Left forelimb (tissue), 1 donor: ENCODE measurements around the gene PPP1R3C.

ENCODE experiments used
- DNase-seq: peaks from one replicate; pipeline ENCODE4 v3.0.0-alpha.2; 2018; ENCODE audit warnings: low spot score

PPP1R3C gene

DNA sequence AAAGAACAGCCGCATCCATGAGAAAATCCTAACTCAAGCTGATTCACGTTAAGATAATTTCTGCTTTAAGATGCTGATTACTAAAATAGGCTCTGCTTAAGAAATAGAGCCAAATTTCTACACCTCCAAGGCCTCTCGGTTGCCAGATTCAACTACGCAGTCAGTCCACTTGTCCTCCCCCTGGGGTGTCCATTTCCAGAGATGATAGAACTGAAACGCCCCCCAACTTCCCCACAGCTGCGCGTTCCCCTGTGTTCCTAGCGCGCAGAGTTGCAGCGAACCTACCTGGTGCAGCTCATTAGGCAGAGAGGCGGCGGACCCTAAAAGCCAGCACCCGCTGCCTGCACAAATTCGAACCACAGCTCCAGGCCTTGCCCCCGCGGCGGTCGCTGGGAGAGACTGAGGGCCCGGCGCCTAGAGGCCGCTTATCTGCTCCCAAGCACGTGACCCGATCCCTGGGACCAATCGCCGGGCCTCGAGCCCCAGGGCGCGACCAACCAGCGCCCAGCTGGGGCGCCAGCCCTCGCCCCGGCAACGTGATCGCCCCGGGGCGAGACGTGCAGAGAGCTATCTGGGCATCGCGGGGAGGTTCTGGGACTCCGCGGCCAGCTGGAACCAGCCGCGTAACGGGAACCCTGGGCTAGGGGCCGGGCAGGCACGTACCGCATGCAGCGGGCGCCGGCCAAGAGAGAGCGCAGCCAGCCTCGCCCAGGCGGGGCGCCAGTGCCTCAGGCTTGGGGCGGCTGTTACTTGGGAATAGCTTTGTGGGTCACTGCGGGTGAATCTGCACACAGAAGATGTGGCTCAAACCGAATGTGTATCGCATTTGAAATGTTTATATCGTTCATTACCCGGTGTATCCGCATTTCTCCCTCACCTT is at the start of gene PPP1R3C:
Gene PPP1R3C, minus strand, starts transcription at position 401 of the 880 bp plus-strand sequence. Its CDS starts 102 bp downstream, at position 299.
- DNase-seq = peak; percentile 89

DNA sequence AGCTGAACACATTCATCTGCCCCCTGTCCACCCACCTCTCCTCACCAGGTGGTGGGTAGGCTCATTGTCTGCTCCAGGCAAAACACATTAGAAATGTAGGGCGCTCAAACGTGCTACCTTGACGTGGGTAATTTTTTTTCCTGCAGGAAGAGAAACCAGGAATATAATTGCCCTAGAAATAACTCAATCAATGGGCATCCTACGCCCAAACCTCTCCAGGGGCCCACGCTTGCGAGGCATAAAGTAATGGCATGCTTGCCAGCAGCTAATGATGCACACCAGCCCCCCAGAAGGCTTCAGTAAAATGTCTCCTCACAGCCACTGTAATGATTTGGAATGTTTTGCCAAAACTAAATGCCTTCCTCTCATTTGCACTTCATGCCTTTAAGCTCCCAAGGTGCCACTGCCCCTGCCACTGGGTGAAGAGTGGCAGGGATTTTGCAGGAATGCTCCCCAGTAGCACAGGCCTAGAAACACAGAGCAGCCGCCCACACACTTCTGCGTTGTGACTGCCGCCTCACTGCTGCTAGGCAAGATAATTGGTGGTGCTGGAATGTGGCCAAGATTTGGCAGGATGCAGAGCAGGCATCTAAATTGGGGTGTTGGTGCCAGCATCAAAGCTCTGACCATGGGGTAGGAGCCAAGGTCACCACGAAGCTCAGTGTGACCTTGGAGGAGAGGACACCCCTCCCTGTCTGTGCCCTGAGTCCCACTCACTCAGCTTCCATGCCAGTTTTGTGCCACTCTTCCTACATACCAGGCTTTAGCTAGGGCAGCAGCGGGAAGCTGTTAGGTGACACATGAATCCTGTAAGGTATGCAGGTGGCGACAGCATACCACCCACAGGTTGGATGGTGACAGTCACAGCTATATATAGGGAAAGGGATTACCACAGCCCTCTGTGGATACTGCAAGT is 48.7 kb upstream of the PPP1R3C start:
- DNase-seq = no peak

DNA sequence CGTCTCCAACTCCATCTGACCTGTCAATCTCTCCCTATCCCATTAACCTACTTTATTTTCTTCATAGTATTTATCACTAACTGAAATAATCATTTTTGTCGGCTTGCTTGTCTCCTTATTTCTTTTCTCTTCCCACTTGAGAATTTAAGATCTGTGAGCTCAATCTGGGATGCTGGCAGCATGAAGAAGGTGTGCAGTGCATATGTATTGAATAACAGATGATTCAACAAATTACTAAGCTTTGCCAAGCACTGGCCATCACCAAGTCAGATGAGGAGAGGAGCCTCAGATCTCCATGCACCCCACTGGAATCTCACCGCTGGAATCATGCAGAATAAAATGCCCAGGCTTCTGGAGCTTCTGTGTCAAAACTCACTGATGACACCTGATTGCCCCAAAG is 47.6 kb upstream of the PPP1R3C start:
- DNase-seq = no peak

DNA sequence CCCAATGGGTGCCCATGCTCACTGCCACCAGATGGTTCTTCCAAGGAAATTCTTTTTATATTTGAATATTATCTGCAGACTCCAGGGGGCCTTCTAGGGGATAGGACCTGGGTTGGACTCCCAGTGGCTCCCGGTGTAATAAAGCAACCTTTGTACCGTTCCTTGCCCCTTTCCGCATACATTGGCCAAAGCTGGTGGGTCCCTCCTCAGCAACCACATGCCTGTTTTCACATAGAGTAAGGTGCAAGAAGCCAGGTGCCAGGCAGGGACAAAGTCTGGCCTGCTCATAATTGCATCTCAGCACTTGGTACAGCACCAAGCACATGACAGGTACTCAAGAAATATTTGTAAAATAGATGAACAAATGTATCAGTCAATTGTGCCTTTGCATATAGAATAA is 46.4 kb upstream of the PPP1R3C start:
- DNase-seq = no peak

DNA sequence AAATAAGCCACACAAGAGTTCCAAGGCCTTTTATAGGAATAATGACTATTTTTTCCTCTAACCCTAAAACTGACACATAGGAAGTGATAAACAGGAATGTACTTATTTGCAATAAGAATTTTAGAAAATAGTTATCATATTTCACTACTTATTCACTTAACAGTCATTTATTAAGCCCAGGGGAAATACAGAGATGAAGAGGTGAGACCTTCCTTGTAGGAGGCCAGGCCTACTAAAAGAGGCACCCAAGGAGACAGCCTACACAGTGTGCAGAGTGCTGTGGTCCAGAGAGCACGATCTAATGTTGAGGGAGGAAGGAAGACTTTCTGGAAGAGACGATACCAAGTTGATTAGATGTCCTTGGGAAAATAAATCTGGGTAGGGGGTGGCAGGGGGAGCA is 45.0 kb upstream of the PPP1R3C start:
- no peak for DNase-seq

DNA sequence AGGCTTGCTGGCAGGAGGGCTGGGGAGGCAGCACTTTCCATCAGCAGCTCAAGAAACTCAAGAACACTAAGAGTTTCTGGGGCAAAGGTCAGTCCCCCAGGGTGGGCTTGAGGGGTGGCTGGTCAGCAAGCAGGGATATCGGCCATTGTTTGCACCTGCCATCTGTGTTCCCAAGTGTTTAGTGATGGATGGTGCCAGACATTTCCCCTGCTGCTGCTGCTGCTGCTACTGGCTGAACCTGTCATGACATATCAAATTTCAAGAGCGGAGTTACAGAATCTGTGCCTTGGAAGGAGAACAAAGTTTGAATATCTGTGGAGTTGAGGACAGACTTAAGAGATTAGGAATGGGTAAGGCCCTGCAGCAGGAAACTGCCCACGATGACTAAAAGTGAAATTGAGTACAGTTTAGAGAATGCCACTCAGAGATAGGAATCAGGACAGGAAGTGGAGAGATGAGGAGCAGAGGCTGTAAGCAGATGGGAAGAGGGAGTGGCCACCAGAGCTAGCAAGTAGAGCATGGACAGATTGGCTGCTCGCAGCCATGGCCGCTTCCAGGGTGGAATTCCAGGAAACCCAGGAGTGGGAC is 39.2 kb upstream of the PPP1R3C start:
- no peak for DNase-seq

DNA sequence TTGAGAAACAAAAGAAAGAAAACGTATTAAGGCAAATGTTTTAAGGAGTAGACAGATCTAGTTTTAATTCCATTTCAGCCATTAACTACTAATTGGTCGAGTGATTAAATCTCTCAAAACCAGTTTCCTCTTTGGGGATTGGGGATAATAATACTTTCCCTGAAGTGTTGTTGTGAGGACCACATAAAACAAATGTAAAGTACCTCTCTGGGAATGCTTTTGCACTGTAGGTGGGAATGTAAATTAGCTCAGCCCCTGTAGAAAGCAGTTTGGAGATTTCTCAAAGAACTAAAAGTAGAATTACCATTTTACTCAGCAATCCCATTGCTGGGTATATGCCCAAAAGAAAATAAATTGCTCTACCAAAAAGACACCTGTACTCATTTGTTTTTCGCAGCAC is 36.0 kb upstream of the PPP1R3C start:
- no peak for DNase-seq

DNA sequence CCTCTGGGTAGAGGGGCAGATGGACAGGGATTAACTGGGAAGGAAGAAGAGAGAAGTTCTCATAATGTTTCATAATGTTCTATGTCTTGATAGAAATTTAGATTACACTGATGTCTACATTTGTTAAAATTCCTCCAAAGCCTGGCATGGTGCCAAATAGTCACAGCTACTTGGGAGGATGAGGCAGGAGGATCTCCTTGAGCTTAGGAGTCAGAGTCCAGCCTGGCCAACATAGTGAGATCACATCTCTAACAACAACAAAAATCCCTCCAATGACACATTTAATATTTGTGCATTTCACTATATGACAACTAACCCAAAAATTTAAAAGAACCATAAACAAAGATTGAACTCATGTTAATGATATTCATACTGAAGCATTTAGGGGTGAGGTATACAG is 33.0 kb upstream of the PPP1R3C start:
- DNase-seq = no peak

DNA sequence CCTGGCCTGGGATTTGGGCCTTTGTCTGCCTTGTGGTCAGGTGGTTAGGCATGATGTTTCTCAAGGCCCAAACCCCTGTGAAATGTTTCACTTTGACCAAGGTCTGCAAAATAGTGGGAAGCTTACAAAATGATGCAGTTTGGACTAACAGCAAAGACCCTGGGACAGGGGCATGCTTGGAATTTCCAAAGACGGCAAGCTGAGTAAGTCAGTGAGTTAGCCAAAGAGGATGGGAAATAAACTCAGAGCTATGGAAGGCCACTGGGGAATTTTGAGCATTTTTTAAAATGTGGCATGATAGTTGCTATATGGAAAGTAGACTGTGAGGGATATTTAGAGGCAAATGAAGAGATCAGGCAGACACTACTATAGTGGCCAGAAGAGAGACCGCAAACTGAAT is 31.6 kb upstream of the PPP1R3C start:
- no peak for DNase-seq

DNA sequence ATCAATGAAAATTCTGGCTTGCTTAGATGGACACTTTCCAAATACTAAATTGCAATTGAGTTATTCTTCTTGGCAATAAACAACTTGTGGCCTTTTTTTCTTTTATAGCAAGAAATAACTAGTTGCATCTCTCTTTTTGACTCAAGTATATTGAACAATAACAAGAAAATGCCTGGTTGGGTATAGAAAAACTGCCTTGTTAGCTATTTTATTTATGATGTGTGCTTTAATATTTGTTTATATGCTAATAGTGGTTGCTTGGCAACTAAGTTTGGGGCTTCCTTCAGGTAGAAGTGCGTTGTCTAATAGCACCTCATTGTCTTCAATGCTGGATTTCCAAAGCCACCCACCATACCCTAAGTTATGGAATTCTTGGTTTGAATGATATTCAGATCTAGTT is 30.1 kb upstream of the PPP1R3C start:
- no peak for DNase-seq

DNA sequence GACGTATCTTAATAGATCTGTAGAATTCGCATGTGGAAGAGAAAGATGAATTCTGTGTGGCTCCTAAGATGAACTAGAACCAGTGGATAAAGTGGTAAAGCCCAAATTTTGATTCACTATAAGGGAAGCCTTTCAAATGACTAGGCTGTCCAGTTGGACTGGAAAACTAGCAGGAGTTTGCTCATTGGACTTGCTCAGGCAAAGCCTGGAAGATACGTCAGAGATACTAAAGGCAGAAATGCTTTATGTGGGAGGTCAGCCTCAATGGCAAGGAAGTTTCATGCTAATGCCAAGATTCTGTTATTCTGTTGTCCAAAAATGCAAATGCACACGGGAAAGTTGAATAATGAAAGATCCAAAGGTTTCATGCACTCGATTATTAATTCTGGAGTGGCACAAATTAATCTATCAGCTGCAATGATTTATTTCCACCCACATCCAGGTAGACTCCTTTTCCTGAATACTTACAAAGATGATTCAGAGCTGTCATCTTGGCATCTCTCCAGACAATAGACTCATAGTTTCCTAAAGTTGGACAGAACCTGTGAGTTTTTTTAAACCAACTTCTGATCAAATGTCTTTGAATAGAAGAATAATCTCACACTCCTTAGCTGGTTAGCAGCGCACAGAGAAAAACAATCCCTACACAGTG is 20.5 kb upstream of the PPP1R3C start:
- no peak for DNase-seq

DNA sequence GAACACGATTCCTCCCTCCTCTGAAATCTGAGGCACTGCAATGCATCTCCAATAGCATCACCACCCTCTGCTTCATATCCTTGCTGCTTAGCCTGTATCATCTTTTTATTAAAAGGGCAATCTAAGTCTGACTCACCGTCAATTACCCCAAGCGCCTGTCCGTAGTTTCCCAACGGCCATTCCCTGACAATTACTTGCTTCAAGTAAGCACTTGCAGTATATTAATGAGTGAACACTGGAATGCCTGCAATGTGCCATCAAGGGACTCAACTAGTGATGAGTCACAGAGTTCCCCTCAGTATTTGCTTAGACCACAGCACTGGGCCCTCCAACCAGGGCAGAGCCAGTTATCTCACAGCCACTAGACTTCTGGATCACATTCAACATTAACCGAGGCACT is 19.5 kb upstream of the PPP1R3C start:
- no peak for DNase-seq

DNA sequence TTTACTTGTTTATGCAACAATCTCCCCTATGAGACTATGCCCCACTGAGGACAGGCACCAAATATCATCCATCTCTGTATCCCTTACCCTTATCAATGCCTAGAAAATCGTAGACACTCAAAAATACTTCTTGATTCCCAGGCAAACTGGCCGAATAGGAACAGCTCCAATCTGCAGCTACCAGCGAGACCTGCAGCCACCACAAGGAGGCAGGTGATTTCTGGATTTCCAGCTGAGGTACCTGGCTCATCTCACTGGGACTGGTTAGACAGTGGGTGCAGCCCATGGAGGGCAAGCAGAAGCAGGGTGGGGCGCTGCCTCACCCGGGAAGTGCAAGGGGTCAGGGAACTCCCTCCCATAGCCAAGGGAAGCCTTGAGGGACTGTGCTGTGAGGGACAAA is 10.8 kb upstream of the PPP1R3C start:
- no peak for DNase-seq

DNA sequence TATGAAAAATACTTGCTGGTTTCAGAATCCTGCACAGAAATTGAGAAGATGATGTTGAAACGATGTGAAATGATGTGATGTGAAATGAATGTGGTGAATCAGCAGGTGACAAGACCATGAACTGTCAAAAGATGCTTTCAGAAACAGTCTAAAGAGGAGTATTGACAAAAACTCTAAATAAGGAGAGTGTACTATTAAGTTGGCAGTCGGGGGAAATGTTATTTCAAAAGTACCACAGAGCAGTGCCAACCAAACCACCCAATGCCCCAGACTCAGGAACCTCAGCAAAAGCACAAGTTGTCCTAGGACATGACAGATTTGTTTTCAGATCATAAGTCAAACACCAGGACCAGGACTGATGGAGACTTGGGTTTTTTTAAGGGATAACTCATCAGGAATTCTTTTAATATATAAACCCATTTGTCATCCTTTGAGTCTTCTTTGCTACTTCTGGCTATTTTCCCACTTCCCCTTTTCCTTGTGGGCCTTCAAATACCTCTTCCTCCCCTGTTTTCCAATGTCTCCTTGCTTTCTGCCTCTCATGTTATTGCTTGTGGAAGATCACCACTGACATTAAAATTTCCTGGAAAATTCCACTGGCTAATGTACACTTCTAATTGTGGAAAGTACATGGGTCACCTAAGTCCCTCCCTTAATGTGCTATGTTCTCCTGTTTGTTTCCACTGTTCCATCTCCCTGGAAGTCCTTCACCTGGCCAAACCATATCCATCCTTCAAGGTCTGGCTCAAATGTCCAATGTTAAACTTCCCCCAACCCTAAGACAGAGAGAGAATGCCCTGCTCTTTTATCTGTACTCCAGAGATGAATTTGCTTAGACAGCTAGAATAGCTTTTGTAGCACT is 10.2 kb upstream of the PPP1R3C start:
- DNase-seq = no peak

DNA sequence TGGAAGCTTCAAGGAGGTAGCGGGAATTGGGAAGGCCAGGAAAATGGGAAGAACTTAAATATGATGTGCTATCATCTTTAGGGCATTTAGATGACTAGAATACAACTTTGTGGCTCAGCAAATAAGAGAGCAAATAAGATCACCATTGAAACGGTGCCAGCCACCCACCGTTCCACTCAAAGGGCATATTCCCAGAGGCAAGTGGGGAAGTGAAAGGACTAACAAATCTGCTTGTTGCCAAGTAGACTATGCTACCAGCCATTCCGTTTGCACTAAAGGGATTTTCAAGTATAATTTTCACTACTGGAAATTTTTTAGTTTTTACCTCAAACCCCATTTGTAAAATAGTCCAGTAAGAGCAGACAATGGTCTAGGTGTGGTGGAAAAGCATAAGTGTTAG is 4.0 kb upstream of the PPP1R3C start:
- DNase-seq = no peak

DNA sequence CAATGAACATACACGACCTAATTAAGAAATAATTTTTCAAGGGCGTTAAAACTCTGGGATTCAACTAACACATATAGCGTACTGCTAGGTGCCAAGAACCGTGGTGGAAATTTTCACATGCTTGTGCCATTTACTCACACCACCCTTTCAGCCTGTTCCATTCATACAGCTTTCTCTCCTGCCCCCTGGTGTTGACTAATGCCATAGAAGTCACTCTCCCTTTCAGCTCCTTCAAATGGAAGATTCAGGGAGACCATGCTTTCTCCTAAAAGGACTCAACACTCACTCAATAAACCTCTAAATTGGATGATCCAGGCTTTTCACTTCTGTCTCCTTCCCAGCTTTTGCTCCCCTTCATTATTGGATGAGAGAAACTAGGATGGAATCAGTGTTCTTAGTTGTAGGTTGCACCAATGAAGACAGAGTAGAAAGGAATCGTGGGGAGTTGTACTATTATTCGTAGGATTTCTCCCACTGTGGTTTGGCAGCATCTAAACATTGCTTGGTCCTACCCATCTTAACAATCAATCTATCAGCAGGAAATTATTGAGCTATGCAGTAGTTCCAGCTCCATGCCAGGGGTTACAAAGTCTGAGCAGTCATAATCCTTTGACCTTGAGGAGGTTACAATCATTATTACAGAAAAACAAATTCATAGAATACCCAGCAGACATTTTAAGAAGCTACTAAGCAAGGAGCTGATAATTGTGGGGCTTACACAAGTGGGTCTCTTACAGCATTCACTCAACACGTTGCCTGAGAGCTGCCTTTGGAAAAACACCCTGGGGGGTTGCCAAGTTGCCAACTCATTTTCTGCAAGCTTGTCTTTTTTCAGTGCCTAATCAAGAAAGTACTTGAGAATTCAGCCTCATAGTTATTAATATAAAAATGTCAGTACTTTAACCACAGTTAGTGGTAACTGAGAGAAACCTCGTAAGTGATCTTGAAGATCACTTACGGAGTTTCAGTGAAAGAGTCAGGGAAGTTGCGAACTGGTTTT is 2.8 kb upstream of the PPP1R3C start:
- DNase-seq = no peak

DNA sequence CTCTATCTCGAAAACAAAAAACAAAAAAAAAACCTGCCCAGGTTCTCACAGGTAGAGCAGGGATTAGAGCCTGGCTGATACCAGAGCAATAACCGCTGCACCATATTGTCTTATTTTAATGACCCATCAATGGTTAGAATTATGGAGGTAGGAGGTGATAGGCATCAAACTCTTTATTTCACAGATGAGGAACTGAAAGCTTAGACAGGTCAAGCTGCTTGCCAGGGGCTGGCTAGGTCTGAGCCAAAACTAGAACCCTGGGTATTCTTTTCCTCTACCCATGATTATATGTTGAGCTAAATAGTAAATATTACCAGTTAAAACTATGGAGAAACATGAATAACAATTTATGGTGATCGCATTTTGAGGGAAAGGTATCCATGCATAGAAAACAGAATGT is 2.0 kb upstream of the PPP1R3C start:
- DNase-seq = no peak

DNA sequence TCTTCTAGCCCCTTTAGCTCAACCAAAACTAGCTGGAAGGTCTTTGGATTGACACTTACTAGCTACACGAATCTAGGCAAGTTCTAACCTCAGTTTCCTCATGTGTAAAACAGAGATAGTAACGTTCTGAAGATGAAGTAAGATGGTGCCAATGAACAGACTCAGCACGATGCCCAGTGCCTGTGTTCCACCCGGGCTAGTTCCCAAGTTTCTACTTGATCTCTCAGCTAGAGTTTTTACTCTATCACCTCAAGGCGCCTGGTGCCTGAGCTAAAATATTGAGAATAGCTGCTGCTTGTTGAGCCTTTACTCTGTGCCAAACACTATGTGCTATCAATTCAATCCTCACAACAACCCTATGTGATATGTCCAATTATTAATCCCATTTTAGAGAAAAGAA is 1.4 kb upstream of the PPP1R3C start:
- no peak for DNase-seq

DNA sequence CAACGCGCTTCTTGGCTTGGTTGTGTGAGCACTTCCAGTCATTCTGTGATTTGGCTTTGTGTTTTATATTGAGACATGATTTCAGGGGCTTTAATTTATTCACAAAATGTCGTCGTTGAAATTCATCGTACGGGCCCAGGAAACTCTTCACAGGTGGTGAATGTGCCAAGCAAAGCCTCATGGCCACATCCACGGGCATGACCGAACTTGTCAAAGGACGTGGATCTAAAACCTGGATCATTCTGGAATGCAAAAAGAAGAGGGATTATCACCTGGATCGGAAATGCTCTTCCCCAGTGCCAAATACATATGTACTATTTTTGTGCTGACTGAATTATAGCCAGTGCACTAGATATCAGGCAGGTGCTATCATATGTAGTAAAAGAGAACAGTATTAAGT is 2.2 kb downstream of the PPP1R3C start:
- DNase-seq = no peak
